KG1 (cell line): ENCODE measurements around the gene SNORC.

ENCODE experiments used
- DNase-seq: peaks from one replicate; lab custom pipeline; 2025; lab: John Stamatoyannopoulos, UW

The SNORC gene

DNA sequence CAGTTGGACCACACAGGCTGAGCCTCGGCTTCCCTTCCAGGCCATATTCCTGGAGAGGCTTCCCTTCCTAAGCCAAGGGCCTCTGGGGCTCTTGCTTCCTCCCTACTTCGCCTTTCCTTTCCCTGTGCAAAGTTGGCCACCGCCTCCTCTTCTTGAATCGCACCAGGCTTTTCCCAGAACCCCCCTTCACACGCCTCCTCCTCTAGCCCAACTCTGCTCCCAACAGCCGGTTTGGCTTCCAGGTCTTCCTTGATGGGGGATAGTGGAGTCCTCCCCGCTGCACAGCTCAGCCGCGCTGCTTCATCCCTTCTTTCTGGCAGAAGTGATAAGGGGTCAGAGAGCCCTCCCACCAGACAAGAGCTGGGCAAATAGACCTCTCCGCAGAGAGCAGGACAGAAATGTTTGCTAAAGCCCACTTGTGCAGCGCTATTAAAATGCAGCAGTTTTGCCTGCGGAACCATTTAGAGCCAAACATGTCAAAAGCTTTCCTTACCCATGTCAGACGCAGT lies 56.4 kb downstream of the SNORC start:
- no peak for DNase-seq

DNA sequence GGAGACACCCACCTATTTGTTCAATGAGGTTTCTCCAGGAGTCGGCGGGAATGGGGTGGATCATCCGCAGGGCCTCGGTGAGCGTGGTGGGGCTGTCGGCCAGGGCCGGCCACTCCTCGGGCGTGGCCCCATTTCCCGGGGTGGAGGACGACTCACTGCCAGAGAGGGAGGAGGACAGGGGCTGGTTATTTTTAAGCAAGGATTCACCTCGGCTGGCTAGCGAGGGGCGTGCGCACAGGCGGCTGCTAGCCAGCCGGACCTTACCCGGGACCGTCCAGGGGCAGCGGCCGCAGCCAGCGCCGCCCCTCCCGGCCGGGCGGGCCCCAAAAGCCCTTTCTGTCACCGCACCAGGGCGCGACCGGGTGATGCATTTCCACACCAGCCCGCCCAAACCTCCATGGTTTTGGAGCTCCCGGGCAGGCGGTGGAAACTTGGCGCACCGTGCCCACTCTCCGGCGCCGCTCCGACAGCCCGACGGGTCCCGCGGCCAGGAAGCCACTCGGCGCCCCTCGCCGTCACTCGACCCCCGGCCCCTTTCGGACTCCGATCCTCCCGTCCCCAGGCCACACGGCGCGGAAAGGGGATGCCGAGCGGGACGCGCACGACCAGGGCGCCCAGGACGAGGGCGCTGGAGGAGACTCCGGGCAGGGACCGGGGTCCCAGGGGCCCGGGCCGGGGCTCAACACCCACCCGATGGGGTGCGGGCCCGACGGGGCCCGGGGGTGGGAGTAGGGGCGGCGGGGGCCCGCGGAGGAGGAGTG lies 57.1 kb downstream of the SNORC start:
- DNase-seq, result no peak

DNA sequence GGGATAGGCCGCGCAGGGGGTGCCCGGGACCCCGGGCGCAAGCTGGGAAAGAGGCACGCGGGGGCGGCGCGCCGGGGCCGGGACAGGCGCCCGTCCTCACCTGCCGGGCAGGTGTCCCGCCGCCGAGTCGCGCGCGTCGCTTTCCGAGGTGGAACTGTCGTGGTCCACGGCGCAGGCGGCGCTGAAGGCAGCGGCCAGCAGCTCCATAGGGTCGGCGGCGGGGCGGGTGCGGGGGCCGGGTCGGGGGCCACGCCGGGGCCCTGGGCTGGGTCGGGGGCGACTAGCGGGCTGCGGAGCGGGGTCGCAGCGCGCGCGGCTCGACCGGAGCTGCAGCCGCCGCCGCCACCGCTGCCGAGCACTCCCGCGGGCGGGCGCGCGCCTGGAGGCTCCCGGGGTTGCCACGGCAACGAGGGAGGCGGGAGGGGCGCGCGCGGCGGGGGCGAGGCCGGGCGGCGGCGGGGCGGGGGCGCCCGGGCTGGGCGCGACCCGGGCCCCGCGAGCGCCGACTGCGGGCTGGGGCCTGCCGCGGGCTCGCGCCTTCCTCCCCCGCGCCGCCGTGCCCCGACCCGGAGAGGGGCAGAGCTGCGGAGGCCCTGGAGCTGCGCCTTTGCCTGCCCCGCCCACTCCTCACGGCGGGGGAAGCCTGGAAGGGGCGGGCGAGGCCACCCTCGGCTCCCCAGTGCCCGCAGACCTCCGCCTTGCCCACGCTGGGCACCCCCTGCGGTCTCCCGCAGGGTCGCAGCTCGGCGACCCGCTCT lies 57.9 kb downstream of the SNORC start:
- DNase-seq, result no peak
